HEK293T (cell line): Measurements from ENCODE around the gene HOXD4.
A peak's percentile ranks its signal among the peaks of the same experiment; 100 is the strongest.

Source experiments
- CTCF ChIA-PET: fragments of 350-600 bp; formaldehyde crosslinking; extraction: SDS; loops from one replicate; lab custom pipeline; 2021; ENCODE audit warnings: antibody characterized with exemption, inconsistent platforms; lab: Yijun Ruan, JAX
- POLR2A ChIA-PET: fragments of 350-600 bp; formaldehyde crosslinking; extraction: SDS; loops from one replicate; lab custom pipeline; 2020; ENCODE audit warnings: antibody characterized with exemption, inconsistent platforms; lab: Yijun Ruan, JAX
- DNase-seq: peaks from one replicate; pipeline ENCODE4 v3.0.0; 2012; ENCODE audit warnings: mixed read lengths; ENCODE audit errors: extremely low spot score
- ARNT ChIP-seq: fragments of 450-650 bp; IDR thresholded peaks from 2 replicates; pipeline ENCODE4 v1.6.1; 2017; ENCODE audit warnings: mild to moderate bottlenecking
- BHLHE40 ChIP-seq: fragments of 450-650 bp; IDR thresholded peaks from 2 replicates; pipeline ENCODE4 v1.6.1; 2016; ENCODE audit warnings: mild to moderate bottlenecking, moderate library complexity, borderline replicate concordance
- CTBP1 ChIP-seq: fragments of 450-650 bp; IDR thresholded peaks from 2 replicates; pipeline ENCODE4 v1.6.1; 2016; ENCODE audit warnings: borderline replicate concordance
- ELF4 ChIP-seq: fragments of 450-650 bp; IDR thresholded peaks from 2 replicates; pipeline ENCODE4 v1.6.1; 2017; ENCODE audit warnings: antibody characterized with exemption
- FOXA1 ChIP-seq: fragments of 450-650 bp; IDR thresholded peaks from 2 replicates; pipeline ENCODE4 v1.6.1; 2016; ENCODE audit warnings: mild to moderate bottlenecking
- FOXK2 ChIP-seq: fragments of 450-650 bp; IDR thresholded peaks from 2 replicates; pipeline ENCODE4 v1.6.1; 2016; ENCODE audit warnings: mild to moderate bottlenecking
- FOXM1 ChIP-seq: fragments of 450-650 bp; IDR thresholded peaks from 2 replicates; pipeline ENCODE4 v1.6.1; 2017; ENCODE audit warnings: mild to moderate bottlenecking, borderline replicate concordance
- HDGF ChIP-seq: fragments of 450-650 bp; IDR thresholded peaks from 2 replicates; pipeline ENCODE4 v1.6.1; 2017; ENCODE audit warnings: antibody characterized with exemption, borderline replicate concordance
- L3MBTL2 ChIP-seq: fragments of 450-650 bp; conservative IDR thresholded peaks from 2 replicates; pipeline ENCODE4 v1.6.1; 2016; ENCODE audit warnings: mild to moderate bottlenecking
- LEF1 ChIP-seq: fragments of 450-650 bp; IDR thresholded peaks from 2 replicates; pipeline ENCODE4 v1.6.1; 2017; ENCODE audit warnings: mild to moderate bottlenecking, borderline replicate concordance
- NFRKB ChIP-seq: fragments of 450-650 bp; IDR thresholded peaks from 2 replicates; pipeline ENCODE4 v1.6.1; 2016; ENCODE audit warnings: mild to moderate bottlenecking, moderate library complexity
- SP1 ChIP-seq: fragments of 450-650 bp; IDR thresholded peaks from 2 replicates; pipeline ENCODE4 v1.6.1; 2017
- SUZ12 ChIP-seq: fragments of 450-650 bp; IDR thresholded peaks from 2 replicates; pipeline ENCODE4 v1.6.1; 2016; ENCODE audit warnings: mild to moderate bottlenecking
- TARDBP ChIP-seq: fragments of 450-650 bp; IDR thresholded peaks from 2 replicates; pipeline ENCODE4 v1.6.1; 2016
- ZNF384 ChIP-seq: fragments of 450-650 bp; IDR thresholded peaks from 2 replicates; pipeline ENCODE4 v1.6.1; 2016
- TF ChIP-seq, protein P1 (sequence below): fragments of 450-650 bp; IDR thresholded peaks from 2 replicates; pipeline ENCODE4 v1.6.1; 2016

Gene HOXD4

GRCh38 chr2:176135035-176135440, 16.3 kb upstream of the HOXD4 start:
- no peak for DNase-seq
- ChIA-PET CTCF (no interaction called here), POLR2A (no interaction called here)
- TF ChIP-seq, protein P1, sequence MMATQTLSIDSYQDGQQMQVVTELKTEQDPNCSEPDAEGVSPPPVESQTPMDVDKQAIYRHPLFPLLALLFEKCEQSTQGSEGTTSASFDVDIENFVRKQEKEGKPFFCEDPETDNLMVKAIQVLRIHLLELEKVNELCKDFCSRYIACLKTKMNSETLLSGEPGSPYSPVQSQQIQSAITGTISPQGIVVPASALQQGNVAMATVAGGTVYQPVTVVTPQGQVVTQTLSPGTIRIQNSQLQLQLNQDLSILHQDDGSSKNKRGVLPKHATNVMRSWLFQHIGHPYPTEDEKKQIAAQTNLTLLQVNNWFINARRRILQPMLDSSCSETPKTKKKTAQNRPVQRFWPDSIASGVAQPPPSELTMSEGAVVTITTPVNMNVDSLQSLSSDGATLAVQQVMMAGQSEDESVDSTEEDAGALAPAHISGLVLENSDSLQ: no peak
- TF ChIP-seq HDGF (no peak), CTBP1 (no peak), NFRKB (no peak), BHLHE40 (no peak), TARDBP (no peak), FOXA1 (no peak), SUZ12 (no peak), L3MBTL2 (no peak), SP1 (no peak), FOXM1 (no peak), ELF4 (no peak), ARNT (no peak), ZNF384 (no peak), LEF1 (no peak), FOXK2 (no peak)

- TF ChIP-seq SP1 (no peak), NFRKB (no peak), FOXK2 (no peak), HDGF (no peak), SUZ12 (no peak), ZNF384 (no peak), BHLHE40 (no peak)
- TF ChIP-seq, protein P1: peak; percentile 64
- CTCF ChIA-PET: interaction anchor here (0.7 to 2.3 kb wide), 4 partner anchors 10 to 545 kb away, joined by 3 to 9 read pairs (median 4); no protein-coding TSS in a partner anchor
- POLR2A ChIA-PET: interaction anchor here (0.5 to 2.9 kb wide), 9 partner anchors 9 to 518 kb away, joined by 3 to 12 read pairs (median 4); partner anchors contain the start of gene LNPK
- DNase-seq: no peak
Measured at GRCh38 chr2:176136374-176137251, 14.7 kb upstream of the HOXD4 start.

DNA sequence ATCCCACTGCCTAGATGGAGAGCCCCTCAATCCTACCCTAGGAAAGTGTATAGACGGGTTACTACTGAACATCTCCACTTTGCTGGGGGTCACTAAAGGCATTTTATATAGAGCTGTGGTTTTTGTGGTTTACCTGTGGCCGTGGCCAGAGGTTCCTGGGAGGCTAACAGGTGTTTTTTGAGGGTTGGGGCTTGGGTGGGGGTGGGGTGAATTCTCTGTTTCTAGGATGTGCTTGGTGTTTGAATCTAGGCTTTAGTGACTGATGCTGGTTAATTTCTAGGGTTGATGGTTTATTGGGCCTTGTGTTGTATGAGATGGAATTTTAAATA, 14.1 kb upstream of the HOXD4 start:
- no peak for DNase-seq
- ChIA-PET POLR2A (interaction anchor here (0.5 to 2.9 kb wide), 6 partner anchors 9 to 514 kb away, joined by 3 to 12 read pairs (median 6); no protein-coding TSS in a partner anchor), CTCF (interaction anchor here (1.5 to 2.3 kb wide), 2 partner anchors 318 to 417 kb away, joined by 3 to 9 read pairs; no protein-coding TSS in a partner anchor)
- TF ChIP-seq SP1 (no peak), FOXK2 (no peak), TARDBP (no peak), LEF1 (no peak), CTBP1 (no peak), ARNT (no peak), NFRKB (no peak), L3MBTL2 (no peak), ZNF384 (no peak), SUZ12 (no peak), FOXM1 (no peak), ELF4 (no peak), FOXA1 (no peak)
- TF ChIP-seq, protein P1: no peak

DNA sequence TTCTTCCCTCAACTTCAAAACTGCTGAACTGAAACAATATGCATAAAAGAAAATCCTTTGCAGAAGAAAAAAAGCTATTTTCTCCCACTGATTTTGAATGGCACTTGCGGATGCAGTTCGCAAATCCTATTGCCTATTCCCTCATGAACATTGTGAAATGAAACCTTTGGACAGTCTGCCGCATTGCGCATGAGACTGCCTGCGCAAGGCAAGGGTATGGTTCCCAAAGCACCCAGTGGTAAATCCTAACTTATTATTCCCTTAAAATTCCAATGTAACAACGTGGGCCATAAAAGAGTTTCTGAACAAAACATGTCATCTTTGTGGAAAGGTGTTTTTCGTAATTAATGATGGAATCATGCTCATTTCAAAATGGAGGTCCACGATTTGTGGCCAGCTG, 13.4 kb upstream of the HOXD4 start:
- TF ChIP-seq BHLHE40 (no peak), TARDBP (no peak), LEF1 (no peak), ARNT (no peak), FOXK2 (no peak), CTBP1 (no peak), FOXA1 (no peak), L3MBTL2 (no peak), SUZ12 (no peak), NFRKB (no peak), HDGF (no peak), FOXM1 (no peak), SP1 (no peak), ELF4 (no peak), ZNF384 (no peak)
- TF ChIP-seq, protein P1: no peak
- POLR2A ChIA-PET: interaction anchor here (0.6 to 2.9 kb wide), 2 partner anchors 131 to 317 kb away, joined by 3 to 12 read pairs; partner anchors contain the start of gene MTX2
- no peak for DNase-seq
- CTCF ChIA-PET: no interaction called here

GRCh38 chr2:176138526-176138922, 12.8 kb upstream of the HOXD4 start:
- ChIA-PET CTCF (interaction anchor here (2.9 kb wide), 1 partner anchor 317 kb away, joined by 26 read pairs; no protein-coding TSS in a partner anchor), POLR2A (interaction anchor here (1.0 to 1.2 kb wide), 2 partner anchors 8 to 37 kb away, joined by 3 to 5 read pairs; no protein-coding TSS in a partner anchor)
- DNase-seq: no peak
- TF ChIP-seq SUZ12 (no peak), FOXK2 (no peak), BHLHE40 (no peak), L3MBTL2 (no peak), TARDBP (no peak), FOXA1 (no peak), ARNT (no peak), ZNF384 (no peak), LEF1 (no peak), NFRKB (no peak), SP1 (no peak)
